GM12878 (cell line): ENCODE data around the gene BBS12. TPM values are rescaled to one million over a fixed set of nuclear protein-coding genes. Genes with fewer than 3 reads are reported as not detected.

ENCODE experiments used
- ATAC-seq: fragments of 200-7000 bp; cut with Tn5 transposase; 3 replicates; pipeline ENCODE4 v1.9.1; 2020; ENCODE audit warnings: mild to moderate bottlenecking, moderate library complexity
- BruUV-seq: library from RNA; stranded (reverse); fragments of 400-500 nt; replicated peaks from 2 replicates; lab custom pipeline; 2021; lab: Mats Ljungman, UMichigan
- CTCF ChIA-PET: fragments of 300-600 bp; sonication (Branson Sonifier 250); formaldehyde crosslinking; extraction: SDS; loops from one replicate; lab custom pipeline; 2021; ENCODE audit warnings: inconsistent platforms; lab: Yijun Ruan, JAX
- POLR2A ChIA-PET: fragments of 350-600 bp; formaldehyde crosslinking; extraction: SDS; loops from one replicate; lab custom pipeline; 2021; ENCODE audit warnings: inconsistent platforms; lab: Charles Lee
- RAD21 ChIA-PET: fragments of 300-600 bp; sonication (Branson Sonifier 250); formaldehyde crosslinking; loops from one replicate; lab custom pipeline; 2023; ENCODE audit warnings: antibody characterized with exemption; ENCODE audit not compliant: unreplicated experiment; lab: Charles Lee
- SMC1A ChIA-PET: fragments of 300-600 bp; sonication (Branson Sonifier 250); formaldehyde crosslinking; loops from one replicate; lab custom pipeline; 2023; ENCODE audit not compliant: unreplicated experiment, uncharacterized antibody; lab: Charles Lee
- DNase-seq: peaks from one replicate; pipeline ENCODE4 v3.0.0-alpha.2; 2011; ENCODE audit warnings: low read depth, low spot score
- FAIRE-seq: peaks from 3 replicates; lab custom pipeline; 2011; peaks lifted over from hg19 to GRCh38; lab: Jason Lieb, UNC
- H2AFZ ChIP-seq: 2 replicates; pipeline ENCODE4 v1.6.0; 2011; ENCODE audit warnings: low read depth, low read length, control low read depth; ENCODE audit not compliant: control insufficient read depth
- H3K27ac ChIP-seq: 2 replicates; pipeline ENCODE4 v1.5.1; 2011; ENCODE audit warnings: control low read depth; ENCODE audit not compliant: control insufficient read depth, insufficient read depth
- H3K27me3 ChIP-seq, 2 experiments: replicated peaks in 1 of 2; 2 replicates each; pipeline versions ENCODE4 v1.6.0 to v1.6.1; 2011; ENCODE audit warnings: low read length in 1 of 2; ENCODE audit not compliant: control insufficient read depth in 2 of 2, insufficient read depth in 2 of 2
- H3K36me3 ChIP-seq, 2 experiments: 2 replicates each; pipeline ENCODE4 v1.5.1; 2011; ENCODE audit warnings: low read length in 1 of 2; ENCODE audit not compliant: control insufficient read depth in 2 of 2, insufficient read depth in 2 of 2
- H3K4me1 ChIP-seq: 2 replicates; pipeline ENCODE4 v1.6.1; 2011; ENCODE audit warnings: mild to moderate bottlenecking, low read length, moderate library complexity, mixed read lengths; ENCODE audit not compliant: control insufficient read depth, insufficient read depth
- H3K4me2 ChIP-seq: 2 replicates; pipeline ENCODE4 v1.6.0; 2011; ENCODE audit warnings: control low read depth; ENCODE audit not compliant: control insufficient read depth, insufficient read depth
- H3K4me3 ChIP-seq: fragments of 200-600 bp; sonication (generic); 2 replicates; pipeline ENCODE4 v1.5.1; 2016
- H3K79me2 ChIP-seq: 2 replicates; pipeline ENCODE4 v1.6.0; 2011; ENCODE audit warnings: low read length; ENCODE audit not compliant: control insufficient read depth, insufficient read depth
- H3K9ac ChIP-seq: 2 replicates; pipeline ENCODE4 v1.8.0; 2011; ENCODE audit warnings: low read length, control low read depth, mixed read lengths; ENCODE audit not compliant: control insufficient read depth, insufficient read depth
- H3K9me3 ChIP-seq: replicated peaks from 3 replicates; pipeline ENCODE4 v1.5.1; 2011; ENCODE audit warnings: mild to moderate bottlenecking, low read length; ENCODE audit not compliant: control insufficient read depth, insufficient read depth
- H4K20me1 ChIP-seq: 2 replicates; pipeline ENCODE4 v1.6.0; 2011; ENCODE audit not compliant: control insufficient read depth, insufficient read depth
- ATF3 ChIP-seq: IDR thresholded peaks from 2 replicates; pipeline ENCODE4 v1.6.1; 2011; ENCODE audit warnings: low read depth, mild to moderate bottlenecking, low read length, moderate library complexity, borderline replicate concordance; ENCODE audit errors: extremely low read depth
- PBX3 ChIP-seq: IDR thresholded peaks from 2 replicates; pipeline ENCODE4 v1.6.1; 2011; ENCODE audit warnings: mild to moderate bottlenecking, low read depth, low read length, moderate library complexity; ENCODE audit not compliant: insufficient replicate concordance
- PKNOX1 ChIP-seq: fragments of 450-650 bp; IDR thresholded peaks from 2 replicates; pipeline ENCODE4 v1.6.1; 2016; ENCODE audit warnings: mild to moderate bottlenecking
- RB1 ChIP-seq: fragments of 450-650 bp; formaldehyde crosslinking; IDR thresholded peaks from 2 replicates; pipeline ENCODE4 v1.6.1; 2017; ENCODE audit warnings: mild to moderate bottlenecking, borderline replicate concordance
- RELA ChIP-seq: fragments of 450-650 bp; IDR thresholded peaks from 2 replicates; pipeline ENCODE4 v1.8.0; 2014; ENCODE audit warnings: borderline replicate concordance; ENCODE audit not compliant: partially characterized antibody
- RUNX3 ChIP-seq: IDR thresholded peaks from 2 replicates; pipeline ENCODE4 v1.6.1; 2012; ENCODE audit warnings: low read length, inconsistent platforms
- SPI1 ChIP-seq: IDR thresholded peaks from 2 replicates; pipeline ENCODE4 v1.6.1; 2011; ENCODE audit warnings: low read depth, mild to moderate bottlenecking, low read length, moderate library complexity, borderline replicate concordance; ENCODE audit not compliant: insufficient read depth
- USF2 ChIP-seq: IDR thresholded peaks from 2 replicates; pipeline ENCODE4 v1.6.1; 2011; ENCODE audit warnings: low read depth, low read length, improper control_type of control experiment, borderline replicate concordance
- ZBED1 ChIP-seq: IDR thresholded peaks from 2 replicates; pipeline ENCODE4 v1.6.1; 2016; ENCODE audit warnings: borderline replicate concordance
- ZNF207 ChIP-seq: fragments of 450-650 bp; IDR thresholded peaks from 2 replicates; pipeline ENCODE4 v1.6.1; 2014; ENCODE audit warnings: antibody characterized with exemption, mild to moderate bottlenecking, borderline replicate concordance
- ZNF622 ChIP-seq: fragments of 450-650 bp; IDR thresholded peaks from 2 replicates; pipeline ENCODE4 v1.6.1; 2017; ENCODE audit warnings: mild to moderate bottlenecking, inconsistent platforms
- ZSCAN29 ChIP-seq: fragments of 450-650 bp; IDR thresholded peaks from 2 replicates; pipeline ENCODE4 v1.6.1; 2017; ENCODE audit warnings: mild to moderate bottlenecking, moderate library complexity
- WGBS: methylation state at CpG from one replicate; pipeline ENCODE4 v1.1.6; 2016; ENCODE audit warnings: low lambda C conversion rate; ENCODE audit not compliant: insufficient replicate concordance, insufficient coverage; ENCODE audit errors: missing lambda C conversion rate; 5-methylcytosine and 5-hydroxymethylcytosine counted together
- in situ Hi-C: fragments of 300-500 bp; cut with MboI; formaldehyde crosslinking; loops from 9 replicates; pipeline ENCODE4 v1.14.3; 2018; ENCODE audit warnings: mixed read lengths
- intact Hi-C: fragments of 100-400 bp; cut with micrococcal nuclease; formaldehyde crosslinking; loops from one replicate; pipeline ENCODE4 v1.14.2; 2022; ENCODE audit not compliant: unreplicated experiment
- polyA plus RNA-seq, 11 experiments: library from polyadenylated mRNA; depleted of rRNA in 4 of 11; unstranded in 6 of 11; stranded (reverse) in 5 of 11; fragments of >200 nt; fragmentation: Nextera tagmentation in 4 of 11; fragmentation: Illumina TruSeq in 1 of 11; extraction: Ambion mirVana in 4 of 11; extraction: Trizol in 1 of 11; gene quantifications; 1 replicate in 1 of 11; 2 replicates in 10 of 11; pipeline versions ENCODE4 v1.2.1 to v1.2.3, GENCODE V29; 2011 to 2016; ENCODE audit warnings: inconsistent platforms in 2 of 11, missing spikeins in 2 of 11, low read depth in 1 of 11
- total RNA-seq, 4 experiments: library from RNA; depleted of rRNA in 3 of 4; stranded (reverse); fragments of >200 nt in 3 of 4; fragmentation: Illumina TruSeq in 1 of 4; extraction: Trizol in 1 of 4; gene quantifications; 2 replicates each; pipeline versions ENCODE4 v1.2.1 to v1.2.3, GENCODE V29; 2013 to 2021
- TF ChIP-seq, protein P1 (sequence below), 3 experiments: IDR thresholded peaks in 2 of 3; conservative IDR thresholded peaks in 1 of 3; 2 replicates each; pipeline ENCODE4 v1.5.1; 2011; ENCODE audit warnings: low read depth in 3 of 3, low read length in 3 of 3, mild to moderate bottlenecking in 3 of 3, control low read depth in 2 of 3, moderate library complexity in 2 of 3, inconsistent platforms in 1 of 3, mixed read lengths in 1 of 3; ENCODE audit not compliant: control insufficient read depth in 2 of 3, insufficient read depth in 1 of 3; ENCODE audit errors: extremely low read depth in 1 of 3
- TF ChIP-seq, protein P2 (sequence below): IDR thresholded peaks from 2 replicates; pipeline ENCODE4 v1.6.1; 2012; ENCODE audit warnings: mild to moderate bottlenecking, low read depth, low read length

Gene BBS12
- total and polyA plus RNA-seq, 10 of the 15 experiments (the other 5 are each of a cell fraction or from before 2014, with no cell fraction given), result 0.15 to 0.63 (median 0.42) TPM

GRCh38 chr4:122687531-122688061 lies 44.9 kb upstream of the BBS12 start:
- H3K4me1 ChIP-seq, result peaks cover 30% of the 10 kb centered on the region
- no peaks in the 10 kb centered on the region for H3K79me2 ChIP-seq
- H3K4me2 ChIP-seq, result peak overlapping the region; percentile 70
- POLR2A ChIA-PET, result no interaction called here
- peak overlapping the region; percentile 50 for H3K27ac ChIP-seq
- no peak overlapping the region; the same call in 1 of the 2 replicates for H3K9ac ChIP-seq
- FAIRE-seq, result no peak
- DNase-seq, result no peak
- peaks cover 10% of the 10 kb centered on the region for H3K9me3 ChIP-seq
- H3K36me3 ChIP-seq, result no peaks in the 10 kb centered on the region
- 0% methylated on average over 2 of the region's 2 CpGs for WGBS
- H4K20me1 ChIP-seq, result no peaks in the 10 kb centered on the region
- in situ Hi-C loops (no loop called here), intact Hi-C loops (no loop called here)
- H3K4me3 ChIP-seq, result 0 out of 2 replicates have a peak overlapping the region, but pooled peaks have one; percentile 23
- CTCF ChIA-PET, result interaction anchor here (0.6 to 1.6 kb wide), 3 partner anchors 47 to 1018 kb away, joined by 3 to 4 read pairs (median 4); no protein-coding TSS in a partner anchor
- ATAC-seq, result peak; percentile 62
- H3K27me3 ChIP-seq, result no peaks in the 10 kb centered on the region
- no peak overlapping the region for H2AFZ ChIP-seq
- BruUV-seq, result no TSS peak
- SMC1A ChIA-PET, result no interaction called here
- RAD21 ChIA-PET, result no interaction called here
- TF ChIP-seq ZBED1 (no peak), RELA (no peak), ZSCAN29 (no peak), PKNOX1 (peak; percentile 88), RB1 (no peak), SPI1 (peak; percentile 76; the same call in 1 of the 2 replicates), ZNF622 (no peak), RUNX3 (0 out of 2 replicates have a peak, but pooled peaks have one; percentile 28), PBX3 (peak; percentile 63), ZNF207 (no peak), USF2 (no peak), ATF3 (no peak)
- TF ChIP-seq, protein P1, sequence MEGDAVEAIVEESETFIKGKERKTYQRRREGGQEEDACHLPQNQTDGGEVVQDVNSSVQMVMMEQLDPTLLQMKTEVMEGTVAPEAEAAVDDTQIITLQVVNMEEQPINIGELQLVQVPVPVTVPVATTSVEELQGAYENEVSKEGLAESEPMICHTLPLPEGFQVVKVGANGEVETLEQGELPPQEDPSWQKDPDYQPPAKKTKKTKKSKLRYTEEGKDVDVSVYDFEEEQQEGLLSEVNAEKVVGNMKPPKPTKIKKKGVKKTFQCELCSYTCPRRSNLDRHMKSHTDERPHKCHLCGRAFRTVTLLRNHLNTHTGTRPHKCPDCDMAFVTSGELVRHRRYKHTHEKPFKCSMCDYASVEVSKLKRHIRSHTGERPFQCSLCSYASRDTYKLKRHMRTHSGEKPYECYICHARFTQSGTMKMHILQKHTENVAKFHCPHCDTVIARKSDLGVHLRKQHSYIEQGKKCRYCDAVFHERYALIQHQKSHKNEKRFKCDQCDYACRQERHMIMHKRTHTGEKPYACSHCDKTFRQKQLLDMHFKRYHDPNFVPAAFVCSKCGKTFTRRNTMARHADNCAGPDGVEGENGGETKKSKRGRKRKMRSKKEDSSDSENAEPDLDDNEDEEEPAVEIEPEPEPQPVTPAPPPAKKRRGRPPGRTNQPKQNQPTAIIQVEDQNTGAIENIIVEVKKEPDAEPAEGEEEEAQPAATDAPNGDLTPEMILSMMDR (IDR thresholded peaks at IDR 0.05 in 2 of 3, conservative IDR thresholded peaks at IDR 0.05 in 1 of 3; ENCODE audit: control insufficient read depth in 2 of 3, extremely low read depth in 1 of 3, insufficient read depth in 1 of 3, low read depth in 3 of 3, low read length in 3 of 3), result no peak
- TF ChIP-seq, protein P2, sequence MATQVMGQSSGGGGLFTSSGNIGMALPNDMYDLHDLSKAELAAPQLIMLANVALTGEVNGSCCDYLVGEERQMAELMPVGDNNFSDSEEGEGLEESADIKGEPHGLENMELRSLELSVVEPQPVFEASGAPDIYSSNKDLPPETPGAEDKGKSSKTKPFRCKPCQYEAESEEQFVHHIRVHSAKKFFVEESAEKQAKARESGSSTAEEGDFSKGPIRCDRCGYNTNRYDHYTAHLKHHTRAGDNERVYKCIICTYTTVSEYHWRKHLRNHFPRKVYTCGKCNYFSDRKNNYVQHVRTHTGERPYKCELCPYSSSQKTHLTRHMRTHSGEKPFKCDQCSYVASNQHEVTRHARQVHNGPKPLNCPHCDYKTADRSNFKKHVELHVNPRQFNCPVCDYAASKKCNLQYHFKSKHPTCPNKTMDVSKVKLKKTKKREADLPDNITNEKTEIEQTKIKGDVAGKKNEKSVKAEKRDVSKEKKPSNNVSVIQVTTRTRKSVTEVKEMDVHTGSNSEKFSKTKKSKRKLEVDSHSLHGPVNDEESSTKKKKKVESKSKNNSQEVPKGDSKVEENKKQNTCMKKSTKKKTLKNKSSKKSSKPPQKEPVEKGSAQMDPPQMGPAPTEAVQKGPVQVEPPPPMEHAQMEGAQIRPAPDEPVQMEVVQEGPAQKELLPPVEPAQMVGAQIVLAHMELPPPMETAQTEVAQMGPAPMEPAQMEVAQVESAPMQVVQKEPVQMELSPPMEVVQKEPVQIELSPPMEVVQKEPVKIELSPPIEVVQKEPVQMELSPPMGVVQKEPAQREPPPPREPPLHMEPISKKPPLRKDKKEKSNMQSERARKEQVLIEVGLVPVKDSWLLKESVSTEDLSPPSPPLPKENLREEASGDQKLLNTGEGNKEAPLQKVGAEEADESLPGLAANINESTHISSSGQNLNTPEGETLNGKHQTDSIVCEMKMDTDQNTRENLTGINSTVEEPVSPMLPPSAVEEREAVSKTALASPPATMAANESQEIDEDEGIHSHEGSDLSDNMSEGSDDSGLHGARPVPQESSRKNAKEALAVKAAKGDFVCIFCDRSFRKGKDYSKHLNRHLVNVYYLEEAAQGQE, result no peak
